Myocyte (in vitro differentiated cells): ENCODE data around the gene LRBA. TPM values are rescaled to one million over a fixed set of nuclear protein-coding genes. Genes with fewer than 3 reads are reported as not detected.

Experiments
- DNase-seq: peaks from one replicate; pipeline ENCODE4 v3.0.0-alpha.2; 2012; ENCODE audit warnings: low read depth
- total RNA-seq: library from RNA; depleted of rRNA; stranded (reverse); fragments of >200 nt; gene quantifications from 2 replicates; pipeline ENCODE4 v1.2.3, GENCODE V29; 2014

LRBA gene
- total RNA-seq, 1 donor from 2014 or later = 52.8 TPM

DNA sequence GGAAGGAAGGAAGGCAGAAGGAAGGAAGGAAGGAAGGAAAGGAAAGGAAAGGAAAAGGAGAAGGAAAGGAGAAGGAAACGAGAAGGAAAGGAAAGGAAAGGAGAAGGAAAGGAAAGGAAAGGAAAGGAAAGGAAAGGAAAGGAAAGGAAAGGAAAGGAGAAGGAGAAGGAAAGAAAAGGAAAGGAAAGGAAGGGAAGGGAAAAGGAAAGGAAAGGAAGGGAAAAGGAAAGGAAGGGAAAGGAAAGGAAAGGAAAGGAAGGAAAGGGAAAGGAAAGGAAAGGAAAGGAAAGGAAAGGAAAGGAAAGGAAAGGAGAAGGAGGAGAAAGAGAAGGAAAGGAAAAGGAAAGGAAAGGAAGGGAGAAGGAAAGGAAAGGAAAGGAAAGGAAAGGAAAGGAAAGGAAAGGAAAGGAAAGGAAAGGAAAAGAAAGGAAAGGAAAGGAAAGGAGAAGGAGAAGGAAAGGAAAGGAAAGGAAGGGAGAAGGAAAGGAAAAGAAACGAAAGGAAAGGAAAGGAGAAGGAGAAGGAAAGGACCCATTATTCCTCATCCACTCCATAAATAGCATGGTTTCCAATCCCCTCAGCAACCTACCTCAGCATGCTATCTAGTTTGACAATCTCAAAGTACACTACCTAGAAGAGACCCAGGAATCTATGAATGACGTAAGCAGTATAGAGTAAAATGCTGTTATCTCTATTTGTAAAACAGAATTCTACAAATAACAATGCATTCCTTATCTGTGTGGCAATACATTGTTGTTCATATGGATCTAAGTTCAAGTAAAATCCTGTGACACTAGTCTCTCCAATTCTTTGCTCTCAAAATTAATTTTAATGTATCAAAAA lies 209.7 kb downstream of the LRBA start:
- DNase-seq = no peak

DNA sequence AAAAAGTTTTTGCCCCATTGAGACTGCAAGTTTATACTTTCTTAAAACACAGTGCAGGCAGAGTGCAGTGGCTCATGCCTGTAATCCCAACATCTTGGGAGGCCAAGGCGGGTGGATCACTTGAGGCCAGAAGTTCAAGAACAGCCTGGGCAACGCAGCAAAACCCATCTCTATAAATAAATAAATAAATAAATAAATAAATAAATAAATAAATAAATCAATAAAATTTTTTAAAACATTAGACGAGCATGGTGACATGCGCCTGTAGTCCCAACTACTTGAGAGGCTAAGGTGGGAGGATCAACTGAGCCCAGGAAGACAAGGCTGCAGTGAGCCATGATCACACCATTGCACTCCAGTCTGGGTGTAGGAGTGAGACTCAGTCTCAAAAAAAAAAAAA lies 213.3 kb downstream of the LRBA start:
- no peak for DNase-seq

DNA sequence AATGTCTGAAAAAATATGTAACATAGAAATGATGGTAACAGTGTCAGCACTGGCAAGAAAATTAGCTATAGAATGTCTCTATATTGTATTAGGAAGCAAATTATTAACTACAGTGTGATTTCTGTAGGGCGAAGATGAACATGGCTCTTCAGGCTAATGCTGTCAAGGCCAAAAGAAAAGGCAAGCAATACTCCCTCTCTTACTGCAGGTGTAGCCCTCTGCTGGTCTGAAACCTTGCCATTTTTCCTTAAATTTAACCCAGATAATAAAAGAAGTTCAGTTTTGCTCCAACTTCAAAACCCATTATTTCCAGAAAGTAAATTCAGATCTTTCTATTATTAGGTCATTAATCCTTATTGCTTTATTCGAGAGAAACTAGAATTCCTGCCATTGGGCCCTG lies 215.9 kb downstream of the LRBA start:
- no peak for DNase-seq

DNA sequence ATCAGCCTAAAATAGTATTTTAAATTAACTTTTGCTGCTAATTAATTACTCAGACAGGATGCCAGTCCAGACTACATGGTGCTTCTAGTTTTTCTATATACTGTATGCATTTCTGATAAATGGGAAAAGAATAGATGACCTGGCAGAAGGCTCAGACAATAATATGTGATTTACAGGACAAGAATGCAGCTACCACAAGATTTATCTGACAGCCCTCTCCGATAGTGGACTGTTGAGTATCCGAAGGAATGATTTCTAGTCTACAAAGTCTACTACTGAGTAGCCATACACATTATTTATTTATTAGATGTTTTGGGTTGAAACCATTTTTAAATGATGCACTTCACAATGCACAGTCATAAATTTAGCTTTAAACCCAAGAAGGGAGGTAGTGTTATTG lies 220.4 kb downstream of the LRBA start:
- DNase-seq = no peak

DNA sequence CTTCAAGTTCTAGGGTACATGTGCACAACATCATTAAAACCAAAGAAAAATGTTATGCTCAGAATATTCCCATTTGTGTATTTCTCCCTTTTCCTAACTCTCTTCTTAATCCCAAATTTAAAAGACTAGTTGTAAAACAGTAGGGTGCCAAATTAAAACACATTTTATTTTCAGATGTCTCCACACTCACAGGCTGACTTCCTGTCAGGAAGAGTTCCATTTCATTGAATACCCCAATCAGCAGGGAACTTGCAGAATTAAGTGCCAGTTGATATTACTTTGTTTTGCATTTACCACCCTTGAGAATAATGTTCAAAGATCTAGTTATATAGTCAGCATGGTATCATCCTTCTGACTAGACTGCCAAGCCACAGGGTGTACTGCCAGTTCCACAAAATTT lies 225.2 kb downstream of the LRBA start:
- no peak for DNase-seq

DNA sequence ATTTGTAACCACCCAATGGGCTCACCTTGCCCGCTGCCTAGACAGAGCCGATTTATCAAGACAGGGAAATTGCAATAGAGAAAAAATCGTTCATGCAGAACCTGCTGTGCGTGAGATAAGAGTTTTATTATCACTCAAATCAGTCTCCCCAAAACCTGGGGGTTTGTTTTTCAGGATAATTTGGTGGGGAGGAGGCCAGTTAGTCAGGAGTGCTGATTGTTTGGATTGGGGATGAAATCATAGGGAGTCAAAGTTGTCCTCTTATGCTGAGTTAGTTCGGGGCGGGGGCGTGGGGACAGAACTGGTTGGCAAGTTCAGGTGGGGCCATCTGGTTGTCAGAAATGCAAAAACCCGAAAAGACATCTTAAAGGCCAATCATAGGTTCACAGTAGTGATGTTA lies 230.1 kb downstream of the LRBA start:
- DNase-seq = no peak

DNA sequence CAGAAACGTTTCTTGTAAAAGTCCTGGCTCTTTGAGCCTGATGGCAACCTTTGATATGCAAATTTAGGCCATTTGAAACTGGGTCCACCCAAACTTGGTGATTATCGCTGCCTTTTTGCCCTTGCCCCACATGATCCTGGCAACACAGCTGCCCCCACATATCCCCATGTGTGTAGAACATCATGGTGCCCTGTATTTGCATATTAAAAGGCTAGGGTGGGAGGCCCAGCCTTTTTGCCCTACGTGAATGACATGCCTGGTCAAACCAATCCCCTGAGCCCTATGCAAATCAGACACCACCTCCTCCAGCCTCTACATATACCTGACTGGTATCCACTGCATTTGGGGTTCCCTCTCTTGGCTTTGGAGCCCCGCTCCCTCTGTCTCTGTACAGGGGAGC lies 230.8 kb downstream of the LRBA start:
- DNase-seq = no peak

DNA sequence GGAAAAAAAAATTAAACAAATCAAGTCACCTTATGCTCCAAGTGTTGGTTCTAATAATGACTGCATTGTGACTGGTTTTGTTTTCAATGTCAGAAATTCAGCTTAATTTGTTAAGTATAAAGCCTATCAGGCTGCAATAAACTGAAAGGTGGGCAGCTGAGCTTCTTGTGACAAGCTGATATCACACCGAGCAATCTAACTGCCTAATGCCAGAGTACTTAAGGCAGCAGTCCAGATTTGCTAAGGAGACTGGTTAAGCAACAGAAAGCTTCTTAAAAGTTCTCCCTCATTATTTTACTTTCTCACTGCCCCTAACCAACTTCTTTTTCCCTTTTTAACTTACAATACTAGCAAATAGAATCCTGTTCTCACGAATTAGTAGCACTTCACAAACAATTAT lies 232.2 kb downstream of the LRBA start:
- DNase-seq = no peak

DNA sequence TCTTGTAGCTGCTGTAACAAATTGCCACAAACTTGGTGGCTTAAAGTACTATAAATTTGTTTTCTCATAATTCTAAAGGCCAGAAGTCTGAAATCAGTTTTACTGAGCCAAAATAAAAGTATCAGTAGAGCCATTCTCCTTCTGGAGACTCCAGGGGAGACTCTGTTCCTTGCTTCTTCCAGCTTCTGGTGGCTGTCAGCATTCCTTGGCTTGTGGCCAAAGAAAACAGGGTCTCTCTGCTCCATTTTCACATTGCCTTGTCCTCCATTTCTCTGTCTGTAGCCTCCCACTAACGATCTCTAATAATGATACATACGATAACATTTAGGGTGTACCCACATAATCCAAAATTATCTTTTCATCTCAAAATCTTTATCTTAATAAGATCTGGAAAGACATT lies 232.8 kb downstream of the LRBA start:
- peak; percentile 55 for DNase-seq

DNA sequence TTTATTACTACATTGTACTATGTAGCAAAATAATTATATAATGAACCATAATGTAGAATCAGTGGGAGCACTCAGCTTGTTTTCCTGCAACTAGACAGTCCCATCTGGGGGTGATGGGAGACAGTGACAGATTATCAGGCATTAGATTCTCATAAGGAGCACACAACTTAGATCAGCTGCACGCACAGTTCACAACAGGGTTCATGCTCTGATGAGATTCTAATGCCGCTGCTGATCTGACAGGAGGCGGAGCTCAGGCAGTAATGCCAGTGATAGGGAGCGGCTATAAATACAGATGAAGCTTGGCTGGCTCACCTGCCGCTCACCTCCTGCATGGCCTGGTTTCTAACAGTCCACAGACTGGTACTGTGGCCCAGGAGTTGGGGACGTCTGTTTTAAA lies 233.9 kb downstream of the LRBA start:
- no peak for DNase-seq

DNA sequence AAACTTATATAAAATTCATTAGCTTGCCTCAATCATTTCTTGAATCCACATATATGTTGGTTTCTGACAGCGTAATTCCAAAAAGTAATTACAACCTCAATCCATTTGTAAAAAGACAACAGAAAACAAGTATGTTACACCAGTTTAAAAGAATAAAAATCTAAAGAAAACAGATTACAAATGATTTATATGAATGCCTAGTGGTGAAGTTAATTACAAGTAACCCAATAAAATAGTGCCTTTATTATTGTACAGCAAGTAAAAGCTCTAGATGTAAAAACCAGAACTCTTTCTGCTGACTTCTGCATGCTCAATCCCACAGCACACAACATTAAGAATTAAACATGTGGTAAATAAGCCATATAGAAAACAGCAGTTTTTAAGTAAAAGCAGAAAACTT lies 235.4 kb downstream of the LRBA start:
- no peak for DNase-seq

DNA sequence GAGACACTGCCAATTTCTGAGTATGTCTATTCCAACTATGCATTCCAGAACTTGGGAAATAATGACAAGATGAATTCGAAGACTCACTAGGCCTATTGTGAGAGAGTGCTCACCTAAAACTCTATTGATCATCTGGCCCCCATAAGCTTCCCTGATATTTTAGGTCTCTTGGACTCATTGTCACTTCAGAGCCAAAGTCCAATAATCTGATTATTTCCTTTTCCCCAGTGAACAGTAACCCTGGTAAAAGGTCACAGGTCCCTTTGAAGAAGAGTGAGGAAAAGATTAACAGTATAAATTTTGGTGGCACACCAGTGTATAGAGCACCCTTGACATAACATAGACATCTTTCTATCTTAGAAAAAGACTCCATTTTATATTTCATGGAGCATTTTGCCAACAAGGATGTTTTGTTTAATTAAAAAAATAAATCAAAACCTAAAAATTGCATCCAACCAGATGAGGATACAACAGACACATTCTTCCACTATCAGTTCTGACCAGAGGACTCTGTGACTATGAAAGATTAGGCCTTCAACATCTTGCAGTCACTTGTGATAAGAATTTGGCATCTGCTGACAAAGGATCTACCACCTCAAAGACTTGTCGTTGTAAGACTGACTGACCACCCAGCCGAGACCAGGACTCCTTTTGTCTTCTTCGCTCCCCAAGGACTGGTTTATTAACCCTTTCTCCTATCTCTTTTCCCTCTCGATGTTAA lies 241.2 kb downstream of the LRBA start:
- no peak for DNase-seq

DNA sequence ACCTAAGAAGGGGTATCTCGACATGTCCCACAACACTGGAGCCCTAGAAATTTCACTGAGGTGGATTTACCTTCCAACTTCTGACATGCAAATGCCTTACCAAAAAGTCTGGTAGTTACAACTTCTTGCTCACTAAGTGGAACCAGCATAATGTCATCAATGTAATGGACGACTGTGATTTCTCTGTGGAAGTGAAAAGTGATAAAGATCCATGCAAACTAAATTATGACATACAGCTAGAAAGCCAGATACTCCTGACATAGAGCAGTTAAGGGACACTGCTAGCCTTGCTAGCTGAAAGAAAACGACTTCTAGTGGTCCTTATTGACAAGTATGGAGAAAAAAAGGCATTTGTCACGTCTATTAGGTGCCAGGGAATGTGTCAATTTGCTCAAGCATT lies 242.1 kb downstream of the LRBA start:
- no peak for DNase-seq

DNA sequence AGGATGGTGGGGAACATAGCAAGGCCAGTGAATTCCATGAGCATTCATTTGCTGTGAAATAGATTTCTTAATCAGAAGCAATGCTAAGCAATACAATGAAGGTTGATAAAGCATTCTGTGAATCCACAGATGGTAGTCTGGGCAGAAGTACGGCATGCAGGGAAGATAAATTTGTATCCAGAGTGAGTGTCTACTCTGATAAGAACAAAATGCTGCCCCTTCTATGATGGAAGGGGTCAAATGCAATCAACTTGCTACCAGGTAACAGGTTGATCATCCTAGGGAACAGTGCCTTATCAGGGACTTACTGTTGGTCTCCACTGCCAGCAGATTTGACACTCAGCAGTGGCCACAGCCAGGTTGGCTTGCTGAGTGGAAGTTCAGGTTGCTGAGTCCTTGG lies 243.7 kb downstream of the LRBA start:
- peak; percentile 5 for DNase-seq

DNA sequence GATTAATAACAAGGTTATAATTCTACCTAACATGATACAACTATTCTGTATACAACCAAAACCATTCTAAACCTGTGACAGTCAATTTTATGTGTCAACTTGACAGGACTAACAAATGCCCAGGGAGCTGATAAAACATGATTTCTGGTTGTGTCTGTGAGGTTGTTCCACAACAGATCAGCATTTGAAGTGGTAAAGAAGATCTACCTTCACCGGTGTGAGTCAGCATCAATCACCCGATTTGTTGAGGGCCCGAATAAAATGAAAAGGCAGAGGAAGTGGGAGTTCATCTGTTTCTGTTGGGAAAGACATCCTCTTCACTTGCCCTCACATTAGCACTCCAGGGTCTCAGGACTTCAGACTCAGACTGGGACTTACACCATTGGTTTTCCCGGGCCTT lies 245.2 kb downstream of the LRBA start:
- DNase-seq = no peak

DNA sequence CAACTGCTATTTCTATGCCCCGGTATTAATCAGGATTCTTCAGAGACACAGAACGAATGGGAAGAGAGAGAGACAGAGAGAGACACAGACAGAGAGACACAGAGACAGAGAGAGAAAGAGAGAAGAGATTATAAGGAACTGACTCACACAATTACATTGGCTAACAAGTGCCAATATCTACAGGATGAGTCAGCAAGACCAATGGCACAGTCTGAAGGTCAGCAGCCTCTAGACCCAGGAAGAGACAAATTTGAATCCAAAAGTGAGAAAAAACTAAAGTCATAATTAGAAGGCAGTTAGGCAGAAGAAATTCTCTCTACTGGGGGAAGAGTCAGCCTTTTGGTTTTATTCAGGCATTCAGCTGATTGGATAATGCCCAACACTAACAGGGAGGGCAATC lies 245.8 kb downstream of the LRBA start:
- DNase-seq = peak; percentile 46

DNA sequence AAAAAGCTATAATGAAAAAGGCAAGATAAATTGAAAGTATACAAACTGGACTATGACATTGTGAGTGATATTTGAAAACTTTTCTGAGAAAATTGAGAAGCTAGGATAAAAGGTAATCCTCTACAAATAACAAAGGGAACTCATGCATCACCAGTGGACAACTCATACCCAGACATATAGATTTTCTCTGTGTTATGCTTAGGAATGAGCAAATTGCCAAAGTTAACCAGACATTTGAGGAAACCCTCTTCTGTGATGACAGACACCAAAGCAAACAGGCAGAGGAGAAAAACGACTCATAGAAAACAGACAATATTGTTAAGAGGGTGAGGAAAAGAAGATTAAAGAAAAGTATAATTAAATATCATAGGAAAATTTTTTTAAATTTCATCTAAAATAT lies 246.6 kb downstream of the LRBA start:
- DNase-seq = no peak

DNA sequence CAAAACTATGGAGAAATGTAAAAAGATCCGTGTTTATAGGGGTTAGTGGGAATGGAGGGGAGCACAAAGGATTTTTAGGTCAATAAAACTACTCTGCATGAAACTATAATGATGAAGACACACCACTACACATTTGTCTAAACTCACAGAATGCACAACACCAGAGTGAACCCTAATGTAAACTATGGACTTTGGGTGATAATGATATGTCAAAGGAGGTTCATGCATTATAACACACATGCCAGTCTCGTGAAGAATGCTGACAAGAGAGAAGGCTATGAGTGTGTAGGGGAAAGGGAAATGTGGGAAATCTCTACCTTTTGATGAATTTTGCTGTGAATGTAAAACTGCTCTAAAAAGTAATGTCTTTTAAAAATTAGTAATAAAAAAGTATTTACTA lies 249.9 kb downstream of the LRBA start:
- no peak for DNase-seq

DNA sequence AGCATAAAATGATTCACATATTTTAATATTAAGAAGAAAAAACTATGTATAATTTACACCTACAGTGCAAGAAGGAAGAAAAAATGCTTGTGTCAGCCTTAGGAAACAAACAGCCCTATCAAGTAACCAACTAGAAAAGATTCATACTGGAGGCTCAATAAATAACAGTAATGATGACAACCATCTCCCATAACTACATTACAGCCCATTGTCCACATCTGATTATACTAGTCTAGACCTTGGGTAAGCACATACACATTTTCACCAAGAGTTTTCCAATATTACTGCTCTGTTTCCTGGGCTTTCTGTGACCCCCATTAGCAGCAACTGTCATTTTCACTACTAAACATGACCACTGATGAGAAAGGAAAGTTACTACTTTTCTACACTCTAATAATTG lies 263.4 kb downstream of the LRBA start:
- DNase-seq = no peak

DNA sequence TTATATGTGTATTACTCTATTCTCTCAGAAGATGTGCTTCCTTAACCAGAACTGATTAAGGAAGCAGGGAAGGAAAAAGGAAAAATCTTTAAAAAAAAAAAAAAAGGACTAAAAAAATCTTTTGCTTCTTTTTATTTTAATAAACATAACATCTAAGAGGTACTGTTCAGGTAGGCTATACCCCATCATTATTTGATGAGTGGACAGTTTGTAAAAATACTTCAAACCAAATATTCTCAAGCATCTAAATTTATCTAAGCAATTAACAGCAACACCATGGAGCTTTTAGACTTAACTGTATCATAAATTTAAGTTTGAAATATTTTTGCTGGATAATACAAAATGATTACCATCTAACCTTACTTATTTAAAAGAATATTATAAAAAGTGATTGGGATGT lies 264.3 kb downstream of the LRBA start:
- DNase-seq = no peak

DNA sequence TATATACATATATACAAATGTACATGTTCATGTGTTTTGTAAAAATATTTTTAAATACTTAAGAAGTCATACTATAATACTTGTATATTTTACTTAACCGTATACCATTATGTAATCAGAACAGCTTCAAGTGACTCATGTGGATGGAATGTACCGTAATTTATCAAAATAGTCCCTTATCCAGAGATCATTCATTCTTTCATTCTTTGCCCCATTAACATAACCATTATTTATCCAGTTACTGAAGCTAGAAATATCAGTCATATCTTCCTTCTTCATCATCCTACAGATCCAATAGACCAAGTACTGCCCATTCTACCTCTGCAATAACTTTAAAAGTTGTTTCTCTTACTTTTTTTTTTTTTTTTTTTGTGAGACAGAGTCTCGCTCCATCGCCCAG lies 268.9 kb downstream of the LRBA start:
- DNase-seq = no peak

DNA sequence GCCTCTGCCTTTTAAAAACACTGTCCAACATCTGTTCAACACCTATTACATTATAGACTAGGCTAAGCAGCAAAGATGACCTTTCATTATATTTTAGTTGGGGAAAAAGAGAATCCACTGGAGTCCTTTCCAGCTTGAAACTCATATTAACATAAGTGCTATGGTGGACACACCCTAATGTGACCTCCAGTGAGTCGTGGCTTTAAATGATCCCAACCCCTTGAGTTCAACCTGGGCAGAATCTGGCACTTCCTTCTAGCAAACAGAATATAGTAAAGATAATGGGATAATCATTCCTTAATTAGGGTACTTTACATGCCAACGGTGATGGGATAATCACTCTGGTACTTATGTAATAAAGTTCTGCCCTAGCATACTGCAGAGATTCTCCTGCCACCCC lies 270.5 kb downstream of the LRBA start:
- no peak for DNase-seq
